ENCODE data around the gene CFAP45.

Gene CFAP45

GRCh38 chr1:159898527-159898926 is 1.4 kb downstream of the CFAP45 start:
- Histone ChIP-seq H3K36me3 (ENCODE audit: insufficient read depth, low read length) (no peaks in the 10 kb centered on the region), H3K27me3 (ENCODE audit: insufficient read depth, low read length) (0 out of 2 replicates have a peak, but pooled peaks cover 3% of the 10 kb centered on the region)

GRCh38 chr1:159897962-159898361 is 2.0 kb downstream of the CFAP45 start:
- Histone ChIP-seq H3K9ac (ENCODE audit: low read length) (no peak overlapping the region), H4K20me1 (ENCODE audit: insufficient read depth, low read length) (no peaks in the 10 kb centered on the region), H3K36me3 (ENCODE audit: insufficient read depth, low read length) (no peaks in the 10 kb centered on the region), H3K9me2 (ENCODE audit: low read depth, low read length) (no peaks in the 10 kb centered on the region), H3K79me2 (ENCODE audit: insufficient read depth, low read length) (no peaks in the 10 kb centered on the region), H2AFZ (ENCODE audit: low read length) (no peak overlapping the region), H3K9me3 (ENCODE audit: low read length) (no peaks in the 10 kb centered on the region), H3K27ac (ENCODE audit: low read depth, low read length, poor library complexity, severe bottlenecking) (no peak overlapping the region), H3F3A (ENCODE audit: insufficient read depth, low read length) (no peaks in the 10 kb centered on the region), H3K4me3 (ENCODE audit: low read depth, low read length, poor library complexity, severe bottlenecking) (no peak overlapping the region), H3K4me2 (ENCODE audit: low read length) (no peak overlapping the region), H3K27me3 (ENCODE audit: insufficient read depth, low read length) (0 out of 2 replicates have a peak, but pooled peaks cover 3% of the 10 kb centered on the region), H3K4me1 (ENCODE audit: insufficient read depth, low read length, severe bottlenecking) (no peaks in the 10 kb centered on the region)
- no peak for TF ChIP-seq EZH2 (IDR thresholded peaks at IDR 0.05; ENCODE audit: borderline replicate concordance, low read length)

More at GRCh38 chr1:159898527-159898926, 1.4 kb downstream of the CFAP45 start:
- no peaks in the 10 kb centered on the region for H3K4me1 ChIP-seq (ENCODE audit: insufficient read depth, low read length, severe bottlenecking)
- no peaks in the 10 kb centered on the region for H3K9me3 ChIP-seq (ENCODE audit: low read length)
- H2AFZ ChIP-seq (ENCODE audit: low read length) = no peak overlapping the region
- no peak overlapping the region for H3K4me2 ChIP-seq (ENCODE audit: low read length)
- no peaks in the 10 kb centered on the region for H4K20me1 ChIP-seq (ENCODE audit: insufficient read depth, low read length)
- H3K27ac ChIP-seq (ENCODE audit: low read depth, low read length, poor library complexity, severe bottlenecking) = no peak overlapping the region
- no peak for TF ChIP-seq CTCF (IDR thresholded peaks at IDR 0.05; ENCODE audit: low read length)
- H3K79me2 ChIP-seq (ENCODE audit: insufficient read depth, low read length) = no peaks in the 10 kb centered on the region
- no peak overlapping the region for H3K9ac ChIP-seq (ENCODE audit: low read length)
- no peaks in the 10 kb centered on the region for H3K9me2 ChIP-seq (ENCODE audit: low read depth, low read length)
- no peaks in the 10 kb centered on the region for H3F3A ChIP-seq (ENCODE audit: insufficient read depth, low read length)
- H3K4me3 ChIP-seq (ENCODE audit: low read depth, low read length, poor library complexity, severe bottlenecking) = no peak overlapping the region

GRCh38 chr1:159896546-159896930 is 3.4 kb downstream of the CFAP45 start:
- Histone ChIP-seq H4K20me1 (ENCODE audit: insufficient read depth, low read length) (no peaks in the 10 kb centered on the region), H3K9me2 (ENCODE audit: low read depth, low read length) (no peaks in the 10 kb centered on the region), H3K9me3 (ENCODE audit: low read length) (no peaks in the 10 kb centered on the region), H3K36me3 (ENCODE audit: insufficient read depth, low read length) (no peaks in the 10 kb centered on the region), H3K79me2 (ENCODE audit: insufficient read depth, low read length) (no peaks in the 10 kb centered on the region), H3K4me1 (ENCODE audit: insufficient read depth, low read length, severe bottlenecking) (no peaks in the 10 kb centered on the region), H3K4me2 (ENCODE audit: low read length) (no peak overlapping the region), H3K27me3 (ENCODE audit: insufficient read depth, low read length) (0 out of 2 replicates have a peak, but pooled peaks cover 3% of the 10 kb centered on the region), H2AFZ (ENCODE audit: low read length) (no peak overlapping the region), H3K27ac (ENCODE audit: low read depth, low read length, poor library complexity, severe bottlenecking) (no peak overlapping the region), H3F3A (ENCODE audit: insufficient read depth, low read length) (no peaks in the 10 kb centered on the region), H3K4me3 (ENCODE audit: low read depth, low read length, poor library complexity, severe bottlenecking) (no peak overlapping the region), H3K9ac (ENCODE audit: low read length) (no peak overlapping the region)
- no peak for TF ChIP-seq CTCF (IDR thresholded peaks at IDR 0.05; ENCODE audit: low read length)
- no peak for TF ChIP-seq EZH2 (IDR thresholded peaks at IDR 0.05; ENCODE audit: borderline replicate concordance, low read length)

GRCh38 chr1:159895836-159896545 is 4.0 kb downstream of the CFAP45 start:
- H3K9me2 ChIP-seq (ENCODE audit: low read depth, low read length) = no peaks in the 10 kb centered on the region
- 0 out of 2 replicates have a peak, but pooled peaks cover 3% of the 10 kb centered on the region for H3K27me3 ChIP-seq (ENCODE audit: insufficient read depth, low read length)

More at GRCh38 chr1:159895836-159896545, 4.0 kb downstream of the CFAP45 start:
- H4K20me1 ChIP-seq (ENCODE audit: insufficient read depth, low read length) = no peaks in the 10 kb centered on the region
- TF ChIP-seq CTCF (IDR thresholded peaks at IDR 0.05; ENCODE audit: low read length) = no peak
- no peak for TF ChIP-seq EZH2 (IDR thresholded peaks at IDR 0.05; ENCODE audit: borderline replicate concordance, low read length)
- no peaks in the 10 kb centered on the region for H3K9me3 ChIP-seq (ENCODE audit: low read length)
- no peak overlapping the region for H3K27ac ChIP-seq (ENCODE audit: low read depth, low read length, poor library complexity, severe bottlenecking)
- no peaks in the 10 kb centered on the region for H3K79me2 ChIP-seq (ENCODE audit: insufficient read depth, low read length)
- H2AFZ ChIP-seq (ENCODE audit: low read length) = no peak overlapping the region
- H3K36me3 ChIP-seq (ENCODE audit: insufficient read depth, low read length) = no peaks in the 10 kb centered on the region
- no peak overlapping the region for H3K4me3 ChIP-seq (ENCODE audit: low read depth, low read length, poor library complexity, severe bottlenecking)
- H3K4me2 ChIP-seq (ENCODE audit: low read length) = no peak overlapping the region
- no peaks in the 10 kb centered on the region for H3F3A ChIP-seq (ENCODE audit: insufficient read depth, low read length)
- no peaks in the 10 kb centered on the region for H3K4me1 ChIP-seq (ENCODE audit: insufficient read depth, low read length, severe bottlenecking)
- no peak overlapping the region for H3K9ac ChIP-seq (ENCODE audit: low read length)
